Osteoblast (primary cell): Measurements from ENCODE around the gene LGALS4. TPM values are rescaled to one million over a fixed set of nuclear protein-coding genes. Genes with fewer than 3 reads are reported as not detected.

ENCODE experiments used
- DNase-seq: peaks from one replicate; pipeline ENCODE4 v3.0.0; 2011; ENCODE audit warnings: low spot score, mixed read lengths; ENCODE audit not compliant: insufficient read length; ENCODE audit errors: missing footprints
- H2AFZ ChIP-seq: 2 replicates; pipeline ENCODE4 v1.6.0; 2011; ENCODE audit warnings: mild to moderate bottlenecking, low read length
- H3K27ac ChIP-seq: 2 replicates; pipeline ENCODE4 v1.5.1; 2011; ENCODE audit warnings: mild to moderate bottlenecking, low read depth, low read length, moderate library complexity
- H3K27me3 ChIP-seq: 2 replicates; pipeline ENCODE4 v1.6.0; 2012; ENCODE audit warnings: mild to moderate bottlenecking, control low read depth, inconsistent platforms, low read length, moderate library complexity; ENCODE audit not compliant: insufficient read depth
- H3K36me3 ChIP-seq: 2 replicates; pipeline ENCODE4 v1.5.1; 2011; ENCODE audit warnings: mild to moderate bottlenecking, low read length, control low read depth, moderate library complexity; ENCODE audit not compliant: insufficient read depth
- H3K4me1 ChIP-seq: 2 replicates; pipeline ENCODE4 v1.5.1; 2011; ENCODE audit warnings: mild to moderate bottlenecking, low read length, control low read depth, moderate library complexity; ENCODE audit not compliant: insufficient read depth
- H3K4me2 ChIP-seq: 2 replicates; pipeline ENCODE4 v1.6.0; 2011; ENCODE audit warnings: mild to moderate bottlenecking, low read length; ENCODE audit not compliant: insufficient read depth
- H3K4me3 ChIP-seq: fragments of 200-600 bp; sonication (generic); 3 replicates; pipeline ENCODE4 v1.5.1; 2012; ENCODE audit warnings: mild to moderate bottlenecking, low read length, inconsistent platforms; ENCODE audit not compliant: insufficient read depth
- H3K79me2 ChIP-seq: 2 replicates; pipeline ENCODE4 v1.6.0; 2012; ENCODE audit warnings: mild to moderate bottlenecking, low read length, control low read depth, inconsistent platforms; ENCODE audit not compliant: insufficient read depth
- H3K9me3 ChIP-seq: 2 replicates; pipeline ENCODE4 v1.5.1; 2011; ENCODE audit warnings: low read depth, low read length, control low read depth
- H4K20me1 ChIP-seq: 2 replicates; pipeline ENCODE4 v1.6.0; 2012; ENCODE audit warnings: mild to moderate bottlenecking, low read length, control low read depth; ENCODE audit not compliant: insufficient read depth
- total RNA-seq: library from RNA; depleted of rRNA; stranded (reverse); fragments of >200 nt; gene quantifications from 2 replicates; pipeline ENCODE4 v1.2.3, GENCODE V29; 2012
- TF ChIP-seq, protein P1 (sequence below): IDR thresholded peaks from 2 replicates; pipeline ENCODE4 v1.5.1; 2011; ENCODE audit warnings: mild to moderate bottlenecking, low read depth, low read length, moderate library complexity; ENCODE audit errors: extremely low read depth

Gene LGALS4
- total RNA-seq, 1 donor = not detected

DNA sequence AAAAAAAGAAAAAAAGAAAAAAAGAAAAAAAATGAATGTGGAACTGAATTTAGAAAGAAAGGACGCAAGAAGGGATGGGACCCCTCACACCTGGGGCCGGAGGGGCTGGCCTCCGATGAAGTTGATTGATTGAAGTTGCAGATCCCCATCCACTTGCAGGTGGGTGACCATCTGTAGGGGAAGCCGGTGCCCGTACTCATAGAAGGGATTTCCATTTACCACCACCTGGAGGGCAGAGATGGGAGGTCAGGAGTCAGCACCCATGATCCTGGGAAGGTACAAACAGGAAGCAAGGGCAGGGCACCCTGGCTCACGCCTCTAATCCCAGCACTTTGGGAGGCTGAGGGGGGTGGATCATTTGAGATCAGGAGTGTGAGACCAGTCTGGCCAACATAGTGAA lies 6.4 kb downstream of the LGALS4 start:
- DNase-seq = no peak
- Histone ChIP-seq H3K27ac (no peak overlapping the region), H3K79me2 (no peaks in the 10 kb centered on the region), H3K4me2 (no peak overlapping the region), H2AFZ (no peak overlapping the region), H3K9me3 (no peaks in the 10 kb centered on the region), H3K36me3 (no peaks in the 10 kb centered on the region), H3K27me3 (no peaks in the 10 kb centered on the region), H3K4me1 (no peaks in the 10 kb centered on the region), H3K4me3 (no peak overlapping the region), H4K20me1 (no peaks in the 10 kb centered on the region)
- TF ChIP-seq, protein P1, sequence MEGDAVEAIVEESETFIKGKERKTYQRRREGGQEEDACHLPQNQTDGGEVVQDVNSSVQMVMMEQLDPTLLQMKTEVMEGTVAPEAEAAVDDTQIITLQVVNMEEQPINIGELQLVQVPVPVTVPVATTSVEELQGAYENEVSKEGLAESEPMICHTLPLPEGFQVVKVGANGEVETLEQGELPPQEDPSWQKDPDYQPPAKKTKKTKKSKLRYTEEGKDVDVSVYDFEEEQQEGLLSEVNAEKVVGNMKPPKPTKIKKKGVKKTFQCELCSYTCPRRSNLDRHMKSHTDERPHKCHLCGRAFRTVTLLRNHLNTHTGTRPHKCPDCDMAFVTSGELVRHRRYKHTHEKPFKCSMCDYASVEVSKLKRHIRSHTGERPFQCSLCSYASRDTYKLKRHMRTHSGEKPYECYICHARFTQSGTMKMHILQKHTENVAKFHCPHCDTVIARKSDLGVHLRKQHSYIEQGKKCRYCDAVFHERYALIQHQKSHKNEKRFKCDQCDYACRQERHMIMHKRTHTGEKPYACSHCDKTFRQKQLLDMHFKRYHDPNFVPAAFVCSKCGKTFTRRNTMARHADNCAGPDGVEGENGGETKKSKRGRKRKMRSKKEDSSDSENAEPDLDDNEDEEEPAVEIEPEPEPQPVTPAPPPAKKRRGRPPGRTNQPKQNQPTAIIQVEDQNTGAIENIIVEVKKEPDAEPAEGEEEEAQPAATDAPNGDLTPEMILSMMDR = no peak

- no peaks in the 10 kb centered on the region for H4K20me1 ChIP-seq
- TF ChIP-seq, protein P1 = no peak
- peak; percentile 79 for DNase-seq
- no peaks in the 10 kb centered on the region for H3K36me3 ChIP-seq
- H3K79me2 ChIP-seq = no peaks in the 10 kb centered on the region
- no peak overlapping the region for H3K4me2 ChIP-seq
- no peak overlapping the region for H3K27ac ChIP-seq
- no peaks in the 10 kb centered on the region for H3K4me1 ChIP-seq
- no peaks in the 10 kb centered on the region for H3K27me3 ChIP-seq
- no peak overlapping the region for H3K4me3 ChIP-seq
- peak overlapping the region; percentile 15 for H2AFZ ChIP-seq
- no peaks in the 10 kb centered on the region for H3K9me3 ChIP-seq
These were observed 7.6 kb downstream of the LGALS4 start for GRCh38 chr19:38805180-38805579.

DNA sequence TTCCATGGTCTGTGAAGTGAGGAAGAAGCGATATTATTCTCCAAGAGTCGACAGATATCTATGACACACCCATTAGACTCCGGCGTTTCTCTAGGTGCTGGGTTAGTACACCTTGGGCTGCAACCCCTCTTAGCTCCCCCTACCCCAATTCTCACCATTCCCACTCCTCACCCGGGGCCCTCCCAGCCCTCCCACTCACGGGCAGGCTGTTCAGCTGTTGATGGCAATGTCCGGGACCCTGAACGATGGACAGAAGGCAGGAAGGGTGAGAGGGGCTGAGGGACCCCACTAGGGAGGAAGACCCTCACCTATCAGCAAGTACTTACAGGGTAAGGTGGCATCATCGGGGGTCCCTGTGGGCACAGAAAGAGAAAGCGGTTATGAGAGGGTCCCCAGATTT lies 9.2 kb downstream of the LGALS4 start:
- Histone ChIP-seq H4K20me1 (no peaks in the 10 kb centered on the region), H3K79me2 (no peaks in the 10 kb centered on the region), H3K27ac (no peak overlapping the region)

GRCh38 chr19:38801359-38802095 lies 11.2 kb downstream of the LGALS4 start:
- Histone ChIP-seq H4K20me1 (no peaks in the 10 kb centered on the region), H3K9me3 (no peaks in the 10 kb centered on the region), H3K79me2 (no peaks in the 10 kb centered on the region), H3K27me3 (no peaks in the 10 kb centered on the region), H3K4me2 (no peak overlapping the region), H3K4me1 (no peaks in the 10 kb centered on the region), H3K27ac (no peak overlapping the region), H3K4me3 (no peak overlapping the region), H2AFZ (no peak overlapping the region), H3K36me3 (no peaks in the 10 kb centered on the region)
- DNase-seq = peak; percentile 62
- TF ChIP-seq, protein P1 = no peak

More for the DNA sequence above, 9.2 kb downstream of the LGALS4 start:
- Histone ChIP-seq H3K4me3 (no peak overlapping the region), H3K27me3 (no peaks in the 10 kb centered on the region), H3K9me3 (no peaks in the 10 kb centered on the region), H2AFZ (no peak overlapping the region), H3K4me1 (no peaks in the 10 kb centered on the region), H3K4me2 (no peak overlapping the region), H3K36me3 (no peaks in the 10 kb centered on the region)
- peak; percentile 71 for DNase-seq
- TF ChIP-seq, protein P1 = no peak
